Left ventricle myocardium inferior (tissue), 1 donor: ENCODE data around the gene UBE2E2. TPM values are rescaled to one million over a fixed set of nuclear protein-coding genes. Genes with fewer than 3 reads are reported as not detected.

Experiments
- DNase-seq: peaks from one replicate; pipeline ENCODE4 v3.0.0-alpha.2; 2020
- H3K27ac ChIP-seq: fragments of 200-600 bp; replicated peaks from 2 replicates; pipeline ENCODE4 v1.8.0; 2021
- H3K27me3 ChIP-seq: fragments of 200-600 bp; 2 replicates; pipeline ENCODE4 v1.8.0; 2021; ENCODE audit warnings: low read depth
- H3K36me3 ChIP-seq: fragments of 200-600 bp; 2 replicates; pipeline ENCODE4 v1.8.0; 2021
- H3K4me1 ChIP-seq: fragments of 200-600 bp; 2 replicates; pipeline ENCODE4 v1.8.0; 2021
- H3K4me3 ChIP-seq: fragments of 200-600 bp; 2 replicates; pipeline ENCODE4 v1.8.0; 2021; ENCODE audit warnings: mild to moderate bottlenecking, moderate library complexity
- H3K9me3 ChIP-seq: fragments of 200-600 bp; replicated peaks from 2 replicates; pipeline ENCODE4 v1.8.0; 2021
- CTCF ChIP-seq: fragments of 200-600 bp; IDR thresholded peaks from 2 replicates; pipeline ENCODE4 v1.8.0; 2021; ENCODE audit warnings: antibody characterized with exemption, mild to moderate bottlenecking, borderline replicate concordance
- intact Hi-C: fragments of 100-400 bp; cut with micrococcal nuclease; formaldehyde crosslinking; loops from one replicate; pipeline ENCODE4 v1.11.0; 2022
- total RNA-seq: library from RNA; stranded (reverse); fragmentation: NEBNext Ultra II Directional; extraction: Animal tissue kit (Norgen Biotek cat#: 25700); gene quantifications from one replicate; pipeline ENCODE4 v1.2.1, GENCODE V29; 2021
- donor health status: DM: no; HTN: yes; CAD: no; lungs with severe emphysema.

Gene UBE2E2
- total RNA-seq, 1 donor from 2014 or later = 47.2 TPM

DNA sequence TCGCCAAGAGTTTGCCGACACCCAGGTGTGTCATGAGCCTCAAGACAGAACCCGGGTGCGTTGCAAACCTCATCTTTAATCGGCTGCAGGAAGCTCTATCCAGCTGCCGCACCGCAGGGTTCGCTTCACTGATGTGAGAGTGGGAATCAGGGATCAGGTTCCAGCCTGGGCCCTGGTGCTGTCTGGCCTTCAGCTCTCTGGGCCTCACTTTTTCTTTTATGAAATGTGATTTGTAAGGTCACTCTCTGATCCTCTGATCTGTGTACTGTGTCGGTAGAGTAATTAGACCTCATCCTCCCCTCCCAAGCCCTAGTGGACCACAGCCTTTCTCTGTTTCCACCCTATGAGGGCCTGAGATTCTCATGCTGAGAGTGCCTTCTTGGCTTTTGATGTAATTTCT, 399.8 kb downstream of the UBE2E2 start:
- no peaks in the 10 kb centered on the region for H3K27me3 ChIP-seq
- TF ChIP-seq CTCF = no peak
- DNase-seq = no peak
- H3K9me3 ChIP-seq = no peaks in the 10 kb centered on the region
- H3K4me3 ChIP-seq = no peak overlapping the region
- no peaks in the 10 kb centered on the region for H3K36me3 ChIP-seq
- intact Hi-C loops = no loop called here
- H3K27ac ChIP-seq = no peak overlapping the region
- no peaks in the 10 kb centered on the region for H3K4me1 ChIP-seq

- Histone ChIP-seq H3K4me1 (peaks cover 12% of the 10 kb centered on the region), H3K9me3 (no peaks in the 10 kb centered on the region), H3K4me3 (no peak overlapping the region), H3K27me3 (no peaks in the 10 kb centered on the region), H3K27ac (no peak overlapping the region), H3K36me3 (no peaks in the 10 kb centered on the region)
- no peak for DNase-seq
- no peak for TF ChIP-seq CTCF
- intact Hi-C loops = no loop called here
Measured at GRCh38 chr3:23607184-23607847, 404.2 kb downstream of the UBE2E2 start.

- Histone ChIP-seq H3K27ac (no peak overlapping the region), H3K4me3 (no peak overlapping the region), H3K4me1 (peaks cover 16% of the 10 kb centered on the region), H3K36me3 (no peaks in the 10 kb centered on the region), H3K27me3 (no peaks in the 10 kb centered on the region), H3K9me3 (no peaks in the 10 kb centered on the region)
- DNase-seq = no peak
- no peak for TF ChIP-seq CTCF
- intact Hi-C loops = no loop called here
Measured at GRCh38 chr3:23608650-23609049, 405.5 kb downstream of the UBE2E2 start.

DNA sequence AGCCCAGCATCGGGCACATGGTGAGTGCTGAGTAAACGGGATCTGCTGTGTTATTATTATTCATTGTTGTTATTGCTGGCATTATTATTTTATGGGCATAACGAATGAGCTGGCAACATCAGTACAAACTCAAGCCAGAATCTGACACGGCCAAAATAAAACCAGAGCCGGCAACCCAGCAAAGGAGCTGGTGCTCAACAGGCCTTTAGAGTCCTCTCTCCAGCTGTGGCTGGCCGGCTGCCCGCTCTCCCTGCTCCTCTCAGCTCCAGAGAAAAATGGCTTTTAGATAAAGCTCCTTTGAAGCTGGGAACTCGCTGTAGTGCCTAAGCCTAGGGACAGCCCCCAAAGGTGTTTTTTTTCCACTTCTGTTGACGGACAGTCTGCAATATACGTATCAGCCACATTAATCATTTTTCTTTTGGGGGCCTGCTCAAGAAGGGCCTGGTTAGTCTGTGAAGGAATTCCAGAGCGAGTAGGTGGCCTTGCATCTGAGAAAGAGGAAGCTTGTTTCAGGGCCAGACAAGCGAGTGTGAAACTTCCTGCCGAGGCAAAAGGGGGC, 408.7 kb downstream of the UBE2E2 start:
- DNase-seq = peak; percentile 87
- Histone ChIP-seq H3K9me3 (no peaks in the 10 kb centered on the region), H3K27me3 (no peaks in the 10 kb centered on the region), H3K4me3 (peak overlapping the region; percentile 44), H3K36me3 (no peaks in the 10 kb centered on the region), H3K4me1 (peaks cover 16% of the 10 kb centered on the region), H3K27ac (peak overlapping the region; percentile 68)
- intact Hi-C loops = no loop called here
- no peak for TF ChIP-seq CTCF

GRCh38 chr3:23612296-23612891, 409.3 kb downstream of the UBE2E2 start:
- peak overlapping the region; percentile 44 for H3K4me3 ChIP-seq
- no peak for TF ChIP-seq CTCF
- intact Hi-C loops = no loop called here
- H3K4me1 ChIP-seq = peaks cover 16% of the 10 kb centered on the region
- peak; percentile 35 for DNase-seq
- H3K27me3 ChIP-seq = no peaks in the 10 kb centered on the region
- H3K27ac ChIP-seq = peak overlapping the region; percentile 68
- H3K36me3 ChIP-seq = no peaks in the 10 kb centered on the region
- H3K9me3 ChIP-seq = no peaks in the 10 kb centered on the region
